GM12873 (cell line): ENCODE data around the gene GAMT.

Experiments
- TF ChIP-seq, protein P1 (sequence below): IDR thresholded peaks from 2 replicates; pipeline ENCODE4 v1.5.1; 2012; ENCODE audit warnings: low read depth, mild to moderate bottlenecking, moderate library complexity, low read length, control low read depth; ENCODE audit not compliant: insufficient read depth; ENCODE audit errors: missing control alignments

GAMT gene

DNA sequence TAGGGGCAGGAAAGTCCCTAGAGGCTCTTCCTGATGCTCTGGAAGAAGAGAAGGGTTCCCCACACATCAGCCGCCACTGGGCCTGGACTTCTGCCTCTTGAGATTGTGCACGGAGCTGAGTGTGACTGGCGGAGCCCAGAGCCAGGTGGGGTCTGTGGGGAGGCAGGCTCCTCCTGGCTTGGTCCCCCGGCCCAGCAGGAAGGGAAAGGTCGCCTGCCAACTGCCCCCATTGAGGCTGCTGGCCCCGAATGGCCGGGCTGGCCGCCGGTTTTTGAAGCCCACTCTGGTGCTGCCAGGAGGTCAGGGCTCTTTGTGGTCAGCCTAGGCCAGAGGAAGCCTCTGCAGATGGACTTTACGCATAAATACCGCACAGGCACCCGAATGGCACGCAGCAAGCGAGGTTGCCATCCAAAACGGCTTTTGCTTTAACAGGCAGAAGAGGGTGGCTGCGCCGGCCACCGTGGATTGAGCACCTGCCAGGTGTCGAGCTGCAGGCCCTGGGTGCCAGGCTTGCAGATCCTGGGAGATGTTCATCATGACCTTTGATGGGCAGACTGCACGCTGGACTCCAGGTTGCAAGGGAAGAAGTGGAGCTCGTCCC, 11.1 kb upstream of the GAMT start:
- TF ChIP-seq, protein P1, sequence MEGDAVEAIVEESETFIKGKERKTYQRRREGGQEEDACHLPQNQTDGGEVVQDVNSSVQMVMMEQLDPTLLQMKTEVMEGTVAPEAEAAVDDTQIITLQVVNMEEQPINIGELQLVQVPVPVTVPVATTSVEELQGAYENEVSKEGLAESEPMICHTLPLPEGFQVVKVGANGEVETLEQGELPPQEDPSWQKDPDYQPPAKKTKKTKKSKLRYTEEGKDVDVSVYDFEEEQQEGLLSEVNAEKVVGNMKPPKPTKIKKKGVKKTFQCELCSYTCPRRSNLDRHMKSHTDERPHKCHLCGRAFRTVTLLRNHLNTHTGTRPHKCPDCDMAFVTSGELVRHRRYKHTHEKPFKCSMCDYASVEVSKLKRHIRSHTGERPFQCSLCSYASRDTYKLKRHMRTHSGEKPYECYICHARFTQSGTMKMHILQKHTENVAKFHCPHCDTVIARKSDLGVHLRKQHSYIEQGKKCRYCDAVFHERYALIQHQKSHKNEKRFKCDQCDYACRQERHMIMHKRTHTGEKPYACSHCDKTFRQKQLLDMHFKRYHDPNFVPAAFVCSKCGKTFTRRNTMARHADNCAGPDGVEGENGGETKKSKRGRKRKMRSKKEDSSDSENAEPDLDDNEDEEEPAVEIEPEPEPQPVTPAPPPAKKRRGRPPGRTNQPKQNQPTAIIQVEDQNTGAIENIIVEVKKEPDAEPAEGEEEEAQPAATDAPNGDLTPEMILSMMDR: no peak

DNA sequence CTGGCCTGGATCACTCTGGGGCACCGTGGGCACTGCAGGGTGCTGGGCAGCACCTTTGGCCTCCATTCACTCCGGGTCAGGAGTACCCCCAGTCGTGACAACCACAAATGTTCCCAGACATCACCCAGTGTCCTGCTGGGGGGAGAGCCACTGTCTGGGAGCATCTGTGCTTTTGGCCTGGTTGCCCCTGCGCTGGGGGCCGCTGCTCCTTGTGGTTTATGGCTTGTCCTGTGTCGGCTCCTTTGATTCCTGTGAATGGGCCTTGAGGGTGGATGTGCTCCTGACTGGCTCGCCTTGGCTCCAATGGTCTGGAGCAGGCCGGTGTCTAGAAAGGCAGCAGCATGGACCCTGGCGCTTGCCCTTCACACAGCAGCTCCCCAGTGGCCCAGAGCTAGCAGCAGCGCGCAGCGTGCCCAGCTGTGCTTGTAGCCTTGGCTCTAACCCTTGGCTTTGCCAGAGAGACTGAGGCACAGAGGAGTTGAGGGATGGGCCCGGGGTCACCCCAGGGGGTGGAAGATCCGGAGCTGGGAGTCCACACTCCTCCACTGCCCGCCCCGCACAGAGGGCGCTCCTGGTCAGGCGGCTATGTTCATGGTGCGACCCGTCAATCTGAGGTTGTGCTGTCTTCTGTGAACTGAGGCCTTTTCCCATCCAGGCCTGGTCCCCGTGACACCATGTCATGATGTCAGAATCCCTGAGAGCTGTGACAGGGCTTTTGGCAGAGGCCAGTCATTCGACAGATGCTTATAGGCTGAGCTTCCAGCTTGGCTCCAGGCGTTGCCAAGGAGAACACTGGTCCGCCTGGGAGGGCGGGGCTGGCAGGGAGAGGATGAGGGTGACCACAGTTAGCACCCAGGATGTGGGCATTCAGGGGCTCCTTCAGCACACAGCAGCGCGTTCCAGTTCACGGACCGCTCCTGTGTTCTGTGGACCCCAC, 10.2 kb upstream of the GAMT start:
- TF ChIP-seq, protein P1: no peak

DNA sequence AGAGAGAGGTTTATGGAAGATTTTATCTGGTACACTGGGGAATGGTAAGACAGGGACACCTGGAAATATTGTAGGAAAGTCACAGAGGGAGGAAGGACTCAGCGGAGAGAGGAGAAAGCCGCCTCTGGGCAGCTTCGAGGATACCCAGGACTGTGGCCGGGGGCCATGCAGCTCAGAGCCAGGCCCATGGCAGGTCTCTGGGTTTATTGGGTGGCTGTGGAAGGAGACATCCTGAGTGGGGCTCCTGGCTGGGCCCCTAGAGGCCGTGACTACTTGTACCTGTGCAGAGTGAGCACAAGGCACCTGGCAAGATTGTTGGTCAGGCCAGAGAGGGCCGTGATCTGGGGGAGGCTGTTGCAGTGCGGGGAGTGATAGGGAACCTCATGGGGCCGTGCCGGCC, 9.4 kb upstream of the GAMT start:
- TF ChIP-seq, protein P1: no peak

DNA sequence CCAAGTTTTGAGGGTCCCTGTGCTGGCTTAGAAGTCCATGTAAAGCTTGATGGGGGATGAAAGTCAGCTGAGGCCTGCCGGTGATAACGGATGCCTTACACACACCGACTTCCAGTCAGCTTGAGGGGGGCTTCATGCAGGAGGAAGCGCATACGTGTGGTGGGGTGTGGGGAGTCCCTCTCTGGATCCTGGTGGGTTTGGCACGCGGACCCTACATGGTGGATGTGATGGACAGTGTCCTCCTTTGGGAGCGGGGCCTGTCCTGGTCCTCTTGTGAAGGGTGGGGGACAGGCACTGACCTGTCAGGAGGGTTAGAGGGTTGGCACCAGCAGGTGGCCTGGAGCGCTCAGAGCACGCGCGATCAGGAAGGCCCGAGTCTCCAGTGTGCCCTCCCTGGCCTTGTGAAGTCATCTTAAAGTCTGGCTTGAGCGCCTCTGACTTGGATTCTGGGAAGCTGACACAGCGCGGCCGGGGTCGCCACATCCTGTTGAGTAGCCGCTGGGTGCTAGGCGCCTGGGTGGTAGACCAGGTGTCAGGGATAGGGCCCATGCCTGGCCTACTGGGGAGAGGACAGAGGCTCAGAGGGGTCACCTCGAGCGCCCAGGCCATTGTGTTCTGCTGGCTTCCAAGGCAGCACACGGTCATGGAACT, 8.9 kb upstream of the GAMT start:
- TF ChIP-seq, protein P1: no peak

DNA sequence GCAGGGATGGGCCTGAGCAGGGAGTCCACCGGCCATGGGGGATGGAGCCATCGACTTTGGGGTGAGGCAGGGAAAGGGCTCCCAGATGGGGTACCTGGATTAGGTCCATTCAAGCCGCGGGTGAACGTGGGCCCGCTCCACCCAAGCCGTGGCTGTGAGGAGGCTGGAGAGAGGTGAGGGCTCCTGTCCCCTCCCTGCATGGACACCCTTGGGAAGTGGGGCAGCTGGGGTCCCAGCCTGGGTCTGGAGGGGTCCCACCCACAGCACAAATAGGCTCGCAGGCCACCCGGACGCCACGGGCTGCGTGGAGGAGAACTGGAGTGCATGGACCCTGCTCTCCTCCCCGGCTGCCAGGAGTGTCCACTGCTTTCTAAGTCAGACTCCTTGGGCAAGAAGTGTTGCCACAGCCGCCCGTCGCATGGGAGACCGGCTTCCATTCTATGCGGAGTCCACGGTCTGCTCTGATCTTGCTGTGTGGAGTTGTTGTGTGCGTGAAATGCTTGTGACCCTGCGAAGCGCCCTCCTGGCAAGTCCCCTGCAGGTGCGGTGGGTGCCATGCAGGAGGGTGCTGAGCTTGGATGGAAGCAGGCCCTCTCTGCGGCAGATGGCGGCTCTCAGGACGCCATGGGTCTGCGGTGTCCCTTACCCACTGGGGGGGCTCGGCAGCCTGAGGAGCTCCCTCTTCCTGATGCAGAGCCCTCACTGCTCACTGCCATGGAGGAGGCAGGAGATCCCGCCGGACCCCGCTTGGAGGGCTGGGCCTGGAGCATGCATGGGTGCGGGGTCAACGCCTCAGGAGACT, 8.1 kb upstream of the GAMT start:
- TF ChIP-seq, protein P1: no peak

DNA sequence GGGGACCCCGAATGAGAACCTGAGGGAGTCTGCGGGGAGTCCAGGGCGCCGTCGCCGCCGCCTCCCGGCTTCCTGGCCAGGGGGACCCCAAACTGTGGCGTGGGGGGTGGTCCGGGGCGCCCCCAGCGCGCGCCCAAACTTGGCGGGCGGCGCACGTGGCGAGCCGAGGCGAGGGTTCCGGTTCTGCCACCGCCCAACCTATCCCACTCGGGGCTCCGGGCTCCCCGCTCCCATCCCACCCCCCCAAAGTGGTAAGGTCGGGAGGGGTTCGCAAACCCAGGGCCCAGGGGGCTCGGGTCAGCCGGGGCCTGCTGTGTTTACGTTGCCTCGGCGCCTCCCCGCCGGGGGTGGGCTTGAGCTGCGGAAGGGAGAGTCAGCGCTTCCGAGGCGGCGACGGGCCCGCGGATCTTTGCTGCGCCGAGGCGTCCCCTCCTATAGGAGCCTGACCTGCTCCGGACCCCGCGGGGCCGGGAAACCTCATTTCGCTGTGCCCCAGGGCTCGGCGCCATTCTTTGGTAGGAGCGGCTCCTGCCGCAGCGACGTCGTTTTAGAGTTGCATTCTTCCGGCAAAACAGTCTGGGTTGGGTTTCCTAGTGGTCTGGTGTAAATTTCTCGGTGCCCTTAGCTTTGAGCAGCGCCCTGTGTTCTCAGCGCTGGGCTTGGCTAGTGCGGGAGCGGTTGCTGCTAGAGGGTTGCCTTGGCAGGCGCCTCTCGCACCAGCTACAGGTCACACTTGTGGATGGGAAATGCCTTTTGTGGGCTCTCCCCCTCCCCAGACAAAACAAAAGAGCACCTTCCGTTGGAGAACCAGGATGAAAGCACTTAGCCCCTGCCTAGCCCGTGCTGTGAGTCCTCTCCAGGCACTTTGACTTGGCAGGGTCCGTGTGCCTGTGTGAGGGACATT, 7.2 kb upstream of the GAMT start:
- TF ChIP-seq, protein P1: no peak
